ENCODE results near the gene TMEM140.

DNA sequence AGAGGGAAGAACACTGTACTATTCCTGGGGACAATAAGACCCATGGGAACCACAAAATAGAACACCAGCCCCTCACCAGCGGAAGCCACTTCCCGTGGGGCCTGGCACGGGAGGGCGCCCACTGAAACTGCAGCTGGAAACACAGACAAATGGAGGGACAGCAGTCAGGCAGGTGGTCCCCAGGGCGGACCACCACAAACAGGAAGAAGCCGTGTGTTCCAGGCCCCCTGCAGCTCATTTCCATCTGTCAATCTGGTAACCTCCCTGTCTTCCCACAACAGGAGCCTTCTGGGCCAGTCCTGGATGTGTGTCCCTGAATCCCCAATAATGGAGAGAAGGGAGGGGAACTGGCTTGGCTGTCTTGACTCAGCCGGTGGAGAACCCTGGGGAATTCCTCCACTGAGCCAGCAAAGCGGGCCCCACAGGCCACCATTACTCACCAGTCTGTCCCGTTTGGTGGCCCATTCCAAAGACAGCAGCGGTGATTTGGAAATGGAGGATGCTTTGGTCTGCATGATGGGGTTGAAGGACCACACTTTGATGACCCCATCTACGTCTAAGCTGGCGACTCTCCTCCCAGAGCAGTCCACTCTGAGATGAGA lies 46.7 kb downstream of the TMEM140 start:
- TF ChIP-seq, protein P1, sequence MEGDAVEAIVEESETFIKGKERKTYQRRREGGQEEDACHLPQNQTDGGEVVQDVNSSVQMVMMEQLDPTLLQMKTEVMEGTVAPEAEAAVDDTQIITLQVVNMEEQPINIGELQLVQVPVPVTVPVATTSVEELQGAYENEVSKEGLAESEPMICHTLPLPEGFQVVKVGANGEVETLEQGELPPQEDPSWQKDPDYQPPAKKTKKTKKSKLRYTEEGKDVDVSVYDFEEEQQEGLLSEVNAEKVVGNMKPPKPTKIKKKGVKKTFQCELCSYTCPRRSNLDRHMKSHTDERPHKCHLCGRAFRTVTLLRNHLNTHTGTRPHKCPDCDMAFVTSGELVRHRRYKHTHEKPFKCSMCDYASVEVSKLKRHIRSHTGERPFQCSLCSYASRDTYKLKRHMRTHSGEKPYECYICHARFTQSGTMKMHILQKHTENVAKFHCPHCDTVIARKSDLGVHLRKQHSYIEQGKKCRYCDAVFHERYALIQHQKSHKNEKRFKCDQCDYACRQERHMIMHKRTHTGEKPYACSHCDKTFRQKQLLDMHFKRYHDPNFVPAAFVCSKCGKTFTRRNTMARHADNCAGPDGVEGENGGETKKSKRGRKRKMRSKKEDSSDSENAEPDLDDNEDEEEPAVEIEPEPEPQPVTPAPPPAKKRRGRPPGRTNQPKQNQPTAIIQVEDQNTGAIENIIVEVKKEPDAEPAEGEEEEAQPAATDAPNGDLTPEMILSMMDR (CRISPR knock-in tag; IDR thresholded peaks at IDR 0.05), result no peak
- TF ChIP-seq, protein P2, sequence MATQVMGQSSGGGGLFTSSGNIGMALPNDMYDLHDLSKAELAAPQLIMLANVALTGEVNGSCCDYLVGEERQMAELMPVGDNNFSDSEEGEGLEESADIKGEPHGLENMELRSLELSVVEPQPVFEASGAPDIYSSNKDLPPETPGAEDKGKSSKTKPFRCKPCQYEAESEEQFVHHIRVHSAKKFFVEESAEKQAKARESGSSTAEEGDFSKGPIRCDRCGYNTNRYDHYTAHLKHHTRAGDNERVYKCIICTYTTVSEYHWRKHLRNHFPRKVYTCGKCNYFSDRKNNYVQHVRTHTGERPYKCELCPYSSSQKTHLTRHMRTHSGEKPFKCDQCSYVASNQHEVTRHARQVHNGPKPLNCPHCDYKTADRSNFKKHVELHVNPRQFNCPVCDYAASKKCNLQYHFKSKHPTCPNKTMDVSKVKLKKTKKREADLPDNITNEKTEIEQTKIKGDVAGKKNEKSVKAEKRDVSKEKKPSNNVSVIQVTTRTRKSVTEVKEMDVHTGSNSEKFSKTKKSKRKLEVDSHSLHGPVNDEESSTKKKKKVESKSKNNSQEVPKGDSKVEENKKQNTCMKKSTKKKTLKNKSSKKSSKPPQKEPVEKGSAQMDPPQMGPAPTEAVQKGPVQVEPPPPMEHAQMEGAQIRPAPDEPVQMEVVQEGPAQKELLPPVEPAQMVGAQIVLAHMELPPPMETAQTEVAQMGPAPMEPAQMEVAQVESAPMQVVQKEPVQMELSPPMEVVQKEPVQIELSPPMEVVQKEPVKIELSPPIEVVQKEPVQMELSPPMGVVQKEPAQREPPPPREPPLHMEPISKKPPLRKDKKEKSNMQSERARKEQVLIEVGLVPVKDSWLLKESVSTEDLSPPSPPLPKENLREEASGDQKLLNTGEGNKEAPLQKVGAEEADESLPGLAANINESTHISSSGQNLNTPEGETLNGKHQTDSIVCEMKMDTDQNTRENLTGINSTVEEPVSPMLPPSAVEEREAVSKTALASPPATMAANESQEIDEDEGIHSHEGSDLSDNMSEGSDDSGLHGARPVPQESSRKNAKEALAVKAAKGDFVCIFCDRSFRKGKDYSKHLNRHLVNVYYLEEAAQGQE (IDR thresholded peaks at IDR 0.05; ENCODE audit: borderline replicate concordance in 1 of 2, low read depth in 1 of 2, low read length in 2 of 2), result no peak
- TF ChIP-seq ZZZ3 (CRISPR knock-in tag; IDR thresholded peaks at IDR 0.05; ENCODE audit: borderline replicate concordance) (no peak), HNRNPK (IDR thresholded peaks at IDR 0.05; ENCODE audit: low read depth, low read length, poor library complexity, severe bottlenecking) (no peak), THYN1 (CRISPR knock-in tag; IDR thresholded peaks at IDR 0.05; ENCODE audit: borderline replicate concordance, low read depth) (no peak)
- TF ChIP-seq, protein P3, sequence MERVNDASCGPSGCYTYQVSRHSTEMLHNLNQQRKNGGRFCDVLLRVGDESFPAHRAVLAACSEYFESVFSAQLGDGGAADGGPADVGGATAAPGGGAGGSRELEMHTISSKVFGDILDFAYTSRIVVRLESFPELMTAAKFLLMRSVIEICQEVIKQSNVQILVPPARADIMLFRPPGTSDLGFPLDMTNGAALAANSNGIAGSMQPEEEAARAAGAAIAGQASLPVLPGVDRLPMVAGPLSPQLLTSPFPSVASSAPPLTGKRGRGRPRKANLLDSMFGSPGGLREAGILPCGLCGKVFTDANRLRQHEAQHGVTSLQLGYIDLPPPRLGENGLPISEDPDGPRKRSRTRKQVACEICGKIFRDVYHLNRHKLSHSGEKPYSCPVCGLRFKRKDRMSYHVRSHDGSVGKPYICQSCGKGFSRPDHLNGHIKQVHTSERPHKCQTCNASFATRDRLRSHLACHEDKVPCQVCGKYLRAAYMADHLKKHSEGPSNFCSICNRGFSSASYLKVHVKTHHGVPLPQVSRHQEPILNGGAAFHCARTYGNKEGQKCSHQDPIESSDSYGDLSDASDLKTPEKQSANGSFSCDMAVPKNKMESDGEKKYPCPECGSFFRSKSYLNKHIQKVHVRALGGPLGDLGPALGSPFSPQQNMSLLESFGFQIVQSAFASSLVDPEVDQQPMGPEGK (CRISPR knock-in tag; IDR thresholded peaks at IDR 0.05), result no peak
